ENCODE measurements around the gene ANKRD7. TPM values are rescaled to one million over a fixed set of nuclear protein-coding genes. Genes with fewer than 3 reads are reported as not detected.

Gene ANKRD7
- total and polyA plus RNA-seq, 10 donors: 0.43 to 2.1 (median 0.85) TPM; not detected in 2

- TF ChIP-seq POLR2A (IDR thresholded peaks at IDR 0.05) (no peak), POLR2AphosphoS5 (IDR thresholded peaks at IDR 0.05) (no peak), CTCF (IDR thresholded peaks at IDR 0.05 in 8 of 11, conservative IDR thresholded peaks at IDR 0.05 in 3 of 11) (no peak)
- H3K9me3 ChIP-seq: no peaks in the 10 kb centered on the region
- WGBS, 5 donors: 60 to 80% (median 71%) methylated on average over 2 of the region's 2 CpGs
- no peak for DNase-seq
- no peaks in the 10 kb centered on the region for H3K27me3 ChIP-seq (replicated peaks in 1 of 7)
- no peak overlapping the region for H3K27ac ChIP-seq
- H3K4me3 ChIP-seq: no peak overlapping the region
- intact Hi-C loops (cut with DNase I; ENCODE audit: low total_unique reads): no loop called here
- no peaks in the 10 kb centered on the region for H3K36me3 ChIP-seq
- no peaks in the 10 kb centered on the region for H3K4me1 ChIP-seq
These were observed 22.4 kb upstream of the ANKRD7 start for GRCh38 chr7:118202061-118202460.

- H3K36me3 ChIP-seq: no peaks in the 10 kb centered on the region
- peak overlapping the region; percentile 41 to 74 (median 48) for H3K4me3 ChIP-seq
- H3K27ac ChIP-seq: peak overlapping the region in 7 of 8 donors; percentile 4 to 57 (median 45)
- intact Hi-C loops (cut with DNase I; ENCODE audit: low total_unique reads): no loop called here
- peak; percentile 90 for DNase-seq
- H3K27me3 ChIP-seq (replicated peaks in 1 of 7): peaks cover 0 to 10% (median 0%) of the 10 kb centered on the region in 7 donors
- no peaks in the 10 kb centered on the region for H3K9me3 ChIP-seq
- peak; percentile 70 to 84 (median 72) for TF ChIP-seq POLR2AphosphoS5 (IDR thresholded peaks at IDR 0.05)
- TF ChIP-seq CTCF (IDR thresholded peaks at IDR 0.05 in 8 of 11, conservative IDR thresholded peaks at IDR 0.05 in 3 of 11): no peak
- TF ChIP-seq POLR2A (IDR thresholded peaks at IDR 0.05): no peak
- H3K4me1 ChIP-seq: peaks cover 0 to 19% (median 5%) of the 10 kb centered on the region in 6 donors
- 6 to 19% (median 14%) methylated on average over 40 to 49 of the region's 49 CpGs for WGBS, 5 donors
These were observed 10.3 kb upstream of the ANKRD7 start for GRCh38 chr7:118214051-118214832.

- intact Hi-C loops (cut with DNase I; ENCODE audit: low total_unique reads): no loop called here
- no peak for DNase-seq
- Histone ChIP-seq H3K27ac (peak overlapping the region in 6 of 8 donors; percentile 4 to 57 (median 48)), H3K4me1 (peaks cover 0 to 19% (median 5%) of the 10 kb centered on the region in 6 donors), H3K9me3 (no peaks in the 10 kb centered on the region), H3K36me3 (no peaks in the 10 kb centered on the region), H3K27me3 (replicated peaks in 1 of 7) (peaks cover 0 to 10% (median 0%) of the 10 kb centered on the region in 7 donors), H3K4me3 (peak overlapping the region; percentile 41 to 74 (median 48))
- TF ChIP-seq POLR2A (IDR thresholded peaks at IDR 0.05): no peak
- no peak for TF ChIP-seq POLR2AphosphoS5 (IDR thresholded peaks at IDR 0.05)
- WGBS, 5 donors: 28 to 37% (median 31%) methylated on average over 3 of the region's 3 CpGs
These were observed 9.7 kb upstream of the ANKRD7 start for GRCh38 chr7:118214833-118215182.

- intact Hi-C loops (cut with DNase I; ENCODE audit: low total_unique reads): no loop called here
- no peaks in the 10 kb centered on the region for H3K9me3 ChIP-seq
- no peak overlapping the region for H3K27ac ChIP-seq
- H3K4me1 ChIP-seq: peaks cover 0 to 19% (median 5%) of the 10 kb centered on the region in 6 donors
- no peak overlapping the region for H3K4me3 ChIP-seq
- H3K27me3 ChIP-seq (replicated peaks in 1 of 7): peaks cover 0 to 10% (median 0%) of the 10 kb centered on the region in 7 donors
- H3K36me3 ChIP-seq: no peaks in the 10 kb centered on the region
- TF ChIP-seq POLR2AphosphoS5 (IDR thresholded peaks at IDR 0.05) (no peak), POLR2A (IDR thresholded peaks at IDR 0.05) (no peak), CTCF (IDR thresholded peaks at IDR 0.05 in 8 of 11, conservative IDR thresholded peaks at IDR 0.05 in 3 of 11) (no peak)
- 16 to 44% (median 24%) methylated on average over 1 of the region's 1 CpG for WGBS, 5 donors
- DNase-seq: no peak
These were observed 7.3 kb upstream of the ANKRD7 start for GRCh38 chr7:118217210-118217619.
